ENCODE results near the gene PIEZO2. TPM values are rescaled to one million over a fixed set of nuclear protein-coding genes. Genes with fewer than 3 reads are reported as not detected.

Gene PIEZO2
- total RNA-seq, 4 donors from 2014 or later, result 2.1 to 7.4 (median 2.5) TPM; not detected in 1

GRCh38 chr18:10834128-10834815 is 315.1 kb downstream of the PIEZO2 start:
- Histone ChIP-seq H3K4me3 (no peak overlapping the region), H3K27me3 (no peaks in the 10 kb centered on the region), H3K9me3 (no peaks in the 10 kb centered on the region), H3K36me3 (no peaks in the 10 kb centered on the region), H3K4me1 (peaks cover 0 to 32% (median 4%) of the 10 kb centered on the region in 3 donors), H3K27ac (peak overlapping the region; percentile 33 to 74 (median 46))
- intact Hi-C loops (cut with DNase I), result no loop called here
- TF ChIP-seq POLR2A (IDR thresholded peaks at IDR 0.05), result no peak
- TF ChIP-seq CTCF (IDR thresholded peaks at IDR 0.05), result no peak
- WGBS, 2 donors, result 74 to 82% methylated on average over 6 of the region's 6 CpGs
- no peak for DNase-seq

- TF ChIP-seq POLR2A (IDR thresholded peaks at IDR 0.05) (no peak), CTCF (IDR thresholded peaks at IDR 0.05) (no peak)
- no peaks in the 10 kb centered on the region for H3K27me3 ChIP-seq
- H3K4me3 ChIP-seq, result no peak overlapping the region
- DNase-seq, result no peak
- H3K36me3 ChIP-seq, result no peaks in the 10 kb centered on the region
- peak overlapping the region in 2 of 4 donors; percentile 33 to 74 for H3K27ac ChIP-seq
- intact Hi-C loops (cut with DNase I), result no loop called here
- no peaks in the 10 kb centered on the region for H3K9me3 ChIP-seq
- 33 to 47% methylated on average over 2 of the region's 2 CpGs for WGBS, 2 donors
- H3K4me1 ChIP-seq, result peaks cover 0 to 32% (median 4%) of the 10 kb centered on the region in 3 donors
Observed at GRCh38 chr18:10833656-10834055, 315.7 kb downstream of the PIEZO2 start.

GRCh38 chr18:10826400-10826799 is 323.0 kb downstream of the PIEZO2 start:
- no peak for TF ChIP-seq POLR2A (IDR thresholded peaks at IDR 0.05)
- TF ChIP-seq CTCF (IDR thresholded peaks at IDR 0.05), result no peak
- H3K27me3 ChIP-seq, result no peaks in the 10 kb centered on the region
- WGBS, 2 donors, result 88 to 93% methylated on average over 2 of the region's 2 CpGs
- H3K27ac ChIP-seq, result no peak overlapping the region
- intact Hi-C loops (cut with DNase I), result no loop called here
- H3K9me3 ChIP-seq, result no peaks in the 10 kb centered on the region
- H3K36me3 ChIP-seq, result no peaks in the 10 kb centered on the region
- no peak for DNase-seq
- H3K4me3 ChIP-seq, result no peak overlapping the region
- no peaks in the 10 kb centered on the region for H3K4me1 ChIP-seq

- whole genome bisulfite sequencing, 2 donors, result 38 to 40% methylated on average over 5 to 6 of the region's 6 CpGs
- no peaks in the 10 kb centered on the region for H3K27me3 ChIP-seq
- H3K27ac ChIP-seq, result no peak overlapping the region
- H3K9me3 ChIP-seq, result no peaks in the 10 kb centered on the region
- DNase-seq, result no peak
- H3K4me3 ChIP-seq, result no peak overlapping the region
- intact Hi-C loops (cut with DNase I), result no loop called here
- no peak for TF ChIP-seq POLR2A (IDR thresholded peaks at IDR 0.05)
- no peak for TF ChIP-seq CTCF (IDR thresholded peaks at IDR 0.05)
- no peaks in the 10 kb centered on the region for H3K36me3 ChIP-seq
- H3K4me1 ChIP-seq, result no peaks in the 10 kb centered on the region
Observed at GRCh38 chr18:10822456-10822855, 326.9 kb downstream of the PIEZO2 start.

- TF ChIP-seq CTCF (IDR thresholded peaks at IDR 0.05) (no peak), POLR2A (IDR thresholded peaks at IDR 0.05) (no peak)
- no peaks in the 10 kb centered on the region for H3K27me3 ChIP-seq
Observed at GRCh38 chr18:10820681-10821080, 328.7 kb downstream of the PIEZO2 start.

More at GRCh38 chr18:10820681-10821080, 328.7 kb downstream of the PIEZO2 start:
- DNase-seq, result no peak
- Histone ChIP-seq H3K4me3 (no peak overlapping the region), H3K27ac (no peak overlapping the region), H3K36me3 (no peaks in the 10 kb centered on the region), H3K4me1 (no peaks in the 10 kb centered on the region), H3K9me3 (no peaks in the 10 kb centered on the region)
- WGBS, 2 donors, result 78 to 85% methylated on average over 5 of the region's 5 CpGs
- intact Hi-C loops (cut with DNase I), result no loop called here

Data from esophagus squamous epithelium (tissue), 5 donors.